Mesodermal cell (in vitro differentiated cells): ENCODE measurements around the gene TRPM4.
A peak's percentile ranks its signal among the peaks of the same experiment; 100 is the strongest.
"Not testable (repeated sequence)": the region's sequence is repeated elsewhere in the genome, so short reads cannot be mapped to it uniquely, and the experiment has no call there.

Experiments
- H3K27ac ChIP-seq: 2 replicates; pipeline ENCODE4 v1.7.0; 2013; ENCODE audit warnings: mild to moderate bottlenecking, low read depth, low read length, moderate library complexity; ENCODE audit not compliant: severe bottlenecking
- H3K36me3 ChIP-seq: 2 replicates; pipeline ENCODE4 v1.7.1; 2013; ENCODE audit warnings: mild to moderate bottlenecking, low read length, moderate library complexity; ENCODE audit not compliant: control insufficient read depth, insufficient read depth
- H3K4me1 ChIP-seq: one replicate; pipeline ENCODE4 v1.7.1; 2013; ENCODE audit warnings: mild to moderate bottlenecking, low read length; ENCODE audit not compliant: insufficient read depth, control insufficient read depth, poor library complexity, severe bottlenecking
- H3K4me3 ChIP-seq: 2 replicates; pipeline ENCODE4 v1.7.0; 2013; ENCODE audit warnings: low read length, control low read depth, mild to moderate bottlenecking; ENCODE audit not compliant: insufficient read depth, poor library complexity, severe bottlenecking; ENCODE audit errors: extremely low read depth
- H3K9me3 ChIP-seq: 2 replicates; pipeline ENCODE4 v1.7.1; 2013; ENCODE audit warnings: mild to moderate bottlenecking, low read length, moderate library complexity; ENCODE audit not compliant: control insufficient read depth
- WGBS, 2 experiments: methylation state at CpG; one replicate each; pipeline ENCODE4 v1.1.5; 2013; ENCODE audit warnings: missing lambda C conversion rate in 2 of 2; ENCODE audit not compliant: insufficient coverage in 2 of 2; 5-methylcytosine and 5-hydroxymethylcytosine counted together

Gene TRPM4

GRCh38 chr19:49127225-49127624, 30.4 kb upstream of the TRPM4 start:
- H3K4me1 ChIP-seq, H3K27ac ChIP-seq, H3K9me3 ChIP-seq, H3K36me3 ChIP-seq: not testable (repeated sequence)
- H3K4me3 ChIP-seq = peak overlapping the region; percentile 22
- 94 to 100% methylated on average over 3 to 9 of the region's 12 CpGs for WGBS, 2 experiments

- Histone ChIP-seq H3K27ac (no peak overlapping the region), H3K36me3 (no peaks in the 10 kb centered on the region), H3K9me3 (no peaks in the 10 kb centered on the region), H3K4me3 (peak overlapping the region; percentile 36), H3K4me1 (no peaks in the 10 kb centered on the region)
- WGBS, 2 experiments = 5 to 7% methylated on average over 48 to 55 of the region's 63 CpGs
Measured at GRCh38 chr19:49127674-49128544, 29.7 kb upstream of the TRPM4 start.

- H3K36me3 ChIP-seq = peaks cover under 1% of the 10 kb centered on the region
- H3K9me3 ChIP-seq = no peaks in the 10 kb centered on the region
- no peaks in the 10 kb centered on the region for H3K4me1 ChIP-seq
- 80 to 87% methylated on average over 14 to 15 of the region's 15 CpGs for WGBS, 2 experiments
- no peak overlapping the region for H3K27ac ChIP-seq
- peak overlapping the region; percentile 36 for H3K4me3 ChIP-seq
Measured at GRCh38 chr19:49128545-49129237, 28.9 kb upstream of the TRPM4 start.

GRCh38 chr19:49129238-49129583, 28.4 kb upstream of the TRPM4 start:
- H3K9me3 ChIP-seq = no peaks in the 10 kb centered on the region
- H3K27ac ChIP-seq = no peak overlapping the region
- H3K4me1 ChIP-seq = no peaks in the 10 kb centered on the region
- WGBS, 2 experiments = 80 to 82% methylated on average over 13 to 16 of the region's 16 CpGs
- peaks cover 5% of the 10 kb centered on the region for H3K36me3 ChIP-seq
- no peak overlapping the region for H3K4me3 ChIP-seq

GRCh38 chr19:49130325-49130724, 27.3 kb upstream of the TRPM4 start:
- Histone ChIP-seq H3K36me3 (peaks cover 11% of the 10 kb centered on the region), H3K4me3 (no peak overlapping the region), H3K4me1 (no peaks in the 10 kb centered on the region), H3K9me3 (no peaks in the 10 kb centered on the region), H3K27ac (no peak overlapping the region)
- 97 to 98% methylated on average over 20 to 24 of the region's 24 CpGs for WGBS, 2 experiments

- Histone ChIP-seq H3K9me3 (no peaks in the 10 kb centered on the region), H3K36me3 (peaks cover 15% of the 10 kb centered on the region), H3K4me3 (no peak overlapping the region), H3K4me1 (no peaks in the 10 kb centered on the region), H3K27ac (no peak overlapping the region)
- 85 to 92% methylated on average over 39 to 49 of the region's 49 CpGs for WGBS, 2 experiments
Measured at GRCh38 chr19:49132974-49133609, 24.5 kb upstream of the TRPM4 start.

GRCh38 chr19:49133621-49134454, 23.8 kb upstream of the TRPM4 start:
- Histone ChIP-seq H3K4me1 (no peaks in the 10 kb centered on the region), H3K27ac (no peak overlapping the region), H3K4me3 (no peak overlapping the region), H3K9me3 (no peaks in the 10 kb centered on the region), H3K36me3 (peaks cover 15% of the 10 kb centered on the region)
- WGBS, 2 experiments = 96% methylated on average over 42 of the region's 42 CpGs

- peaks cover 15% of the 10 kb centered on the region for H3K36me3 ChIP-seq
- H3K4me3 ChIP-seq = no peak overlapping the region
- H3K27ac ChIP-seq = no peak overlapping the region
- WGBS, 2 experiments = 82 to 100% methylated on average over 2 to 3 of the region's 5 CpGs
- no peaks in the 10 kb centered on the region for H3K9me3 ChIP-seq
- no peaks in the 10 kb centered on the region for H3K4me1 ChIP-seq
Measured at GRCh38 chr19:49135686-49136085, 21.9 kb upstream of the TRPM4 start.

GRCh38 chr19:49136771-49137171, 20.8 kb upstream of the TRPM4 start:
- no peaks in the 10 kb centered on the region for H3K4me1 ChIP-seq
- no peak overlapping the region for H3K4me3 ChIP-seq
- H3K36me3 ChIP-seq = peaks cover 15% of the 10 kb centered on the region
- H3K27ac ChIP-seq = no peak overlapping the region
- no peaks in the 10 kb centered on the region for H3K9me3 ChIP-seq
- 84 to 91% methylated on average over 7 to 9 of the region's 10 CpGs for WGBS, 2 experiments

GRCh38 chr19:49140951-49141350, 16.6 kb upstream of the TRPM4 start:
- Histone ChIP-seq H3K9me3 (no peaks in the 10 kb centered on the region), H3K4me1 (no peaks in the 10 kb centered on the region), H3K4me3 (no peak overlapping the region), H3K36me3 (no peaks in the 10 kb centered on the region), H3K27ac (no peak overlapping the region)
- 86 to 98% methylated on average over 6 to 7 of the region's 7 CpGs for WGBS, 2 experiments
